Measurements from ENCODE around the gene PTPRM.

GRCh38 chr18:7902399-7902839, 335.3 kb downstream of the PTPRM start:
- TF ChIP-seq EZH2 (IDR thresholded peaks at IDR 0.05; ENCODE audit: insufficient read depth, poor library complexity, severe bottlenecking) (no peak), EZH2phosphoT487 (IDR thresholded peaks at IDR 0.05; ENCODE audit: insufficient read depth, low read depth) (no peak)
